Neural crest cell (in vitro differentiated cells): ENCODE results near the gene HNRNPA3. TPM values are rescaled to one million over a fixed set of nuclear protein-coding genes. Genes with fewer than 3 reads are reported as not detected.

Experiments
- DNase-seq: peaks from one replicate; pipeline ENCODE4 v3.0.0; 2021; ENCODE audit warnings: low read depth, mixed read lengths, low spot score
- H3K27ac Mint-ChIP-seq: one replicate; pipeline ENCODE4 v1.8.0; 2021; ENCODE audit warnings: mild to moderate bottlenecking, mixed read lengths; ENCODE audit not compliant: unreplicated experiment
- H3K27me3 Mint-ChIP-seq: 2 replicates; pipeline ENCODE4 v1.8.0; 2021; ENCODE audit warnings: low read depth, mild to moderate bottlenecking, mixed read lengths
- H3K36me3 Mint-ChIP-seq: 2 replicates; pipeline ENCODE4 v1.8.0; 2021; ENCODE audit warnings: low read depth, mild to moderate bottlenecking, mixed read lengths
- H3K4me1 Mint-ChIP-seq: 2 replicates; pipeline ENCODE4 v1.8.0; 2021; ENCODE audit warnings: mixed read lengths
- H3K4me3 Mint-ChIP-seq: one replicate; pipeline ENCODE4 v1.8.0; 2021; ENCODE audit warnings: mild to moderate bottlenecking, mixed read lengths
- H3K9me3 Mint-ChIP-seq: 2 replicates; pipeline ENCODE4 v1.8.0; 2021; ENCODE audit warnings: mixed read lengths
- CTCF ChIP-seq: fragments of 200-600 bp; sonication (generic); conservative IDR thresholded peaks from 2 replicates; pipeline ENCODE4 v1.5.0; 2021; ENCODE audit warnings: antibody characterized with exemption, mild to moderate bottlenecking
- total RNA-seq: library from RNA; stranded (reverse); gene quantifications from 2 replicates; pipeline ENCODE4 v1.2.1, GENCODE V29; 2021

The HNRNPA3 gene
- total RNA-seq, 1 donor from 2014 or later: 397 TPM

GRCh38 chr2:177261116-177262060 is 48.8 kb downstream of the HNRNPA3 start:
- peaks cover 53% of the 10 kb centered on the region for H3K4me1 Mint-ChIP-seq
- peak overlapping the region; percentile 89 for H3K27ac Mint-ChIP-seq
- H3K9me3 Mint-ChIP-seq: peaks cover 3% of the 10 kb centered on the region
- no peaks in the 10 kb centered on the region for H3K27me3 Mint-ChIP-seq
- peaks cover 8% of the 10 kb centered on the region for H3K36me3 Mint-ChIP-seq
- H3K4me3 Mint-ChIP-seq: peak overlapping the region; percentile 93
- no peak for DNase-seq
- no peak for TF ChIP-seq CTCF

- Mint-ChIP-seq H3K9me3 (peaks cover 3% of the 10 kb centered on the region), H3K27ac (peak overlapping the region; percentile 37), H3K4me1 (peaks cover 50% of the 10 kb centered on the region), H3K27me3 (no peaks in the 10 kb centered on the region), H3K4me3 (peak overlapping the region; percentile 93), H3K36me3 (peaks cover 8% of the 10 kb centered on the region)
- DNase-seq: no peak
- no peak for TF ChIP-seq CTCF
These were observed 49.5 kb downstream of the HNRNPA3 start for GRCh38 chr2:177262092-177262491.

GRCh38 chr2:177262958-177263450 is 50.4 kb downstream of the HNRNPA3 start:
- peak overlapping the region; percentile 94 for H3K27ac Mint-ChIP-seq
- no peaks in the 10 kb centered on the region for H3K27me3 Mint-ChIP-seq
- peaks cover 7% of the 10 kb centered on the region for H3K36me3 Mint-ChIP-seq
- no peak for DNase-seq
- H3K9me3 Mint-ChIP-seq: peaks cover 3% of the 10 kb centered on the region
- peaks cover 48% of the 10 kb centered on the region for H3K4me1 Mint-ChIP-seq
- peak overlapping the region; percentile 93 for H3K4me3 Mint-ChIP-seq
- TF ChIP-seq CTCF: no peak

- TF ChIP-seq CTCF: peak; percentile 93
- Mint-ChIP-seq H3K27me3 (no peaks in the 10 kb centered on the region), H3K27ac (peak overlapping the region; percentile 94), H3K9me3 (no peaks in the 10 kb centered on the region), H3K4me3 (peak overlapping the region; percentile 93), H3K36me3 (peaks cover 3% of the 10 kb centered on the region), H3K4me1 (peaks cover 48% of the 10 kb centered on the region)
- DNase-seq: peak; percentile 99
These were observed 51.0 kb downstream of the HNRNPA3 start for GRCh38 chr2:177263451-177264208.

- no peaks in the 10 kb centered on the region for H3K27me3 Mint-ChIP-seq
- peaks cover 3% of the 10 kb centered on the region for H3K36me3 Mint-ChIP-seq
- peak overlapping the region; percentile 68 for H3K4me3 Mint-ChIP-seq
- H3K9me3 Mint-ChIP-seq: no peaks in the 10 kb centered on the region
- H3K27ac Mint-ChIP-seq: no peak overlapping the region
- no peak for TF ChIP-seq CTCF
- peaks cover 48% of the 10 kb centered on the region for H3K4me1 Mint-ChIP-seq
- DNase-seq: peak; percentile 36
These were observed 51.7 kb downstream of the HNRNPA3 start for GRCh38 chr2:177264209-177264692.
